GM18507 (cell line): ENCODE results near the gene FBXL17.

Experiments used
- DNase-seq: peaks from one replicate; pipeline ENCODE4 v3.0.0; 2011; ENCODE audit warnings: low read depth; ENCODE audit not compliant: insufficient read length; ENCODE audit errors: extremely low spot score
- FAIRE-seq: peaks from 2 replicates; lab custom pipeline; 2011; peaks lifted over from hg19 to GRCh38; lab: Jason Lieb, UNC

Gene FBXL17

GRCh38 chr5:108260858-108261170 is 121.1 kb downstream of the FBXL17 start:
- DNase-seq (no peak), FAIRE-seq (no peak)

- peak; percentile 15 for DNase-seq
- peak; percentile 84 for FAIRE-seq
These were observed 121.6 kb downstream of the FBXL17 start for GRCh38 chr5:108260117-108260857.

- DNase-seq (no peak), FAIRE-seq (peak; percentile 12)
These were observed 122.6 kb downstream of the FBXL17 start for GRCh38 chr5:108259306-108259705.

GRCh38 chr5:108257996-108258395 is 123.9 kb downstream of the FBXL17 start:
- FAIRE-seq (no peak), DNase-seq (no peak)

- FAIRE-seq = no peak
- no peak for DNase-seq
These were observed 126.4 kb downstream of the FBXL17 start for GRCh38 chr5:108255468-108255867.

- no peak for DNase-seq
These were observed 130.5 kb downstream of the FBXL17 start for GRCh38 chr5:108251350-108251749.

GRCh38 chr5:108249785-108250426 is 132.0 kb downstream of the FBXL17 start:
- DNase-seq (no peak), FAIRE-seq (no peak)

More at GRCh38 chr5:108251350-108251749, 130.5 kb downstream of the FBXL17 start:
- no peak for FAIRE-seq

GRCh38 chr5:108249095-108249784 is 132.7 kb downstream of the FBXL17 start:
- FAIRE-seq = no peak
- DNase-seq = no peak

GRCh38 chr5:108238936-108239887 is 142.7 kb downstream of the FBXL17 start:
- FAIRE-seq (no peak), DNase-seq (no peak)

- FAIRE-seq (no peak), DNase-seq (no peak)
These were observed 143.4 kb downstream of the FBXL17 start for GRCh38 chr5:108238461-108238860.

GRCh38 chr5:108233617-108234155 is 148.2 kb downstream of the FBXL17 start:
- DNase-seq (no peak), FAIRE-seq (no peak)

GRCh38 chr5:108232805-108233204 is 149.1 kb downstream of the FBXL17 start:
- DNase-seq (no peak), FAIRE-seq (no peak)

GRCh38 chr5:108222011-108222410 is 159.9 kb downstream of the FBXL17 start:
- no peak for FAIRE-seq

GRCh38 chr5:108220834-108221233 is 161.1 kb downstream of the FBXL17 start:
- no peak for DNase-seq
- FAIRE-seq = no peak

More at GRCh38 chr5:108222011-108222410, 159.9 kb downstream of the FBXL17 start:
- DNase-seq = no peak

GRCh38 chr5:108216890-108217289 is 165.0 kb downstream of the FBXL17 start:
- DNase-seq = no peak
- no peak for FAIRE-seq

- DNase-seq = no peak
- FAIRE-seq = no peak
These were observed 167.0 kb downstream of the FBXL17 start for GRCh38 chr5:108214857-108215256.

GRCh38 chr5:108212775-108213346 is 169.0 kb downstream of the FBXL17 start:
- FAIRE-seq (no peak), DNase-seq (no peak)

- FAIRE-seq = peak; percentile 18
These were observed 175.2 kb downstream of the FBXL17 start for GRCh38 chr5:108206707-108207106.

GRCh38 chr5:108201721-108202120 is 180.2 kb downstream of the FBXL17 start:
- DNase-seq (no peak), FAIRE-seq (no peak)

More at GRCh38 chr5:108206707-108207106, 175.2 kb downstream of the FBXL17 start:
- DNase-seq = no peak
